ENCODE results near the gene PANK3.

PANK3 gene

DNA sequence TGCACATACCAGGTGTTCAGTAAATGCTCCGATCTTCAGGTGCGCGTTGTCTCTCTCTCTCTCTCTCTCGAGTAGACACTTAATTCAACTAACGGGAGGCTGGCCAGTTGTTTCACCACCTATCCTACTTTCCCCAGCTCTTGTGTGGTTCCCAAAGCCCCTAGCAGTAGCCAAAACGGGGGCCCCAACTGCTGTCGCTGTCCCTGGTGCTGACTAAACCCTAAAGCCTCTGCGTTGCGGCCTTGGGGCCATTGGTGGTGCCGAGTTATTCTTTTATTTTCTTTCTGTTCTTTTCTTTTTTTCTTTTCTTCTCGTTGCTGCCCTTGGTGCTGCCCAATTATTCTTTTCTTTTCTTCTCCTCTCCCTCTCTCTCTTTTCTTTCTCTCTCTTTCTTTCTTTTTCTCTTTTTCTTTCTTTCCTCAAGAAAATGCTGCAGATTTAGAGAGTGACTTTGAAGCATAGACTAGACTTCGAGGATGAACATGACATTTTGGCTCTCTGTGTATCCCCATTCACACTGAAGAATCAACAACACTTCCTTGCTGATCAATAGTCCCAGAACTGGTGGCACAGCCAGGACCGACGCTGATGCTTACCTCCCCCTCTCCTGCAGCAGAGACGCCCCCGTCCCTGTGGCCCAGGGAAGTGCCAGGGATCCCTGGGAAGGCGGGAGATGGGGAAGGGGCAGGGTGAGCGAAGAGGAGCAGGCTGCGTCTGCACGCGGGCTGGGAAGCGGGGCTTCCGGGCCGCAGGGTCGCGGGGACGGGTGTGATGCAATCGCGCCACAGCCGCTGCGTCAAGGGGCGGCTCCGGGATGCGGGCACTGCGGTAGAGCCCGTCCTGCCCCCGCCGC is 50.4 kb downstream of the PANK3 start, which contains the start of gene FBLL1:
Gene FBLL1, plus strand, starts transcription at position 785 of the 853 bp plus-strand sequence. CDS start 200 bp downstream, outside the sequence.
- Histone ChIP-seq H3K9me3 (ENCODE audit: control insufficient read depth in 2 of 2, low read length in 2 of 2) (no peaks in the 10 kb centered on the region), H3K9ac (ENCODE audit: low read length in 2 of 2) (no peak within 1 kb of the TSS), H3K27me3 (ENCODE audit: control insufficient read depth in 1 of 2, insufficient read depth in 2 of 2, low read length in 2 of 2) (peaks cover 23 to 27% of the 10 kb centered on the region in 2 donors), H3K4me3 (ENCODE audit: low read length in 2 of 2) (peak within 1 kb of the TSS; percentile 49 to 67), H3K36me3 (ENCODE audit: control insufficient read depth in 2 of 2, insufficient read depth in 2 of 2, low read length in 2 of 2) (no peaks in the 10 kb centered on the region), H3K4me1 (ENCODE audit: control insufficient read depth, insufficient read depth, low read length) (peaks cover 8% of the 10 kb centered on the region), H3K27ac (ENCODE audit: low read length) (no peak within 1 kb of the TSS)

DNA sequence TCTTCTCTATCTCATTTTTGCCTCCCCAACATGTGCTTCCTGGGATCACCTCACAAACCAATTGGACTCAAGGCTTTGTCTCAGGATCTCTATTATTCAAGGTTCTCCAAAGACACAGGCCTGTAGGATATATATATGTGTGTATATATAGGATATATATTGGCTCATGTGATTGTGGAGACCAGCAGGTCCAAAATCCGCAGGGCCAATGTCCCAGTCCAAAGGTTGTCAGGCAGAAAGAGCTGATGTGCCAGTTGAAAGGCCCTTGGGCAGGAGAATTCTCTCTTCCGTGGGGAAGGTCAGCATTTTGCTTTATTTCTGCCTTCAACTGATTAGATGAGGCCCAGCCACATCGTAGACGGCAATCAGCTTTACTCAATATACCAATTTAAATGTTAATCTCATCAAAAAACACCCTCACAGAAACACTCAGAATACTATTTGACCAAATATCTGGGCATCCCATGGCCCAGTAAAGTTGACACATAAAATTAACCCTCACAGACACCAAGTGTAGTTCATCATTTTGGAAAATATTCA is 51.3 kb downstream of the PANK3 start:
- no peaks in the 10 kb centered on the region for H3K36me3 ChIP-seq (ENCODE audit: control insufficient read depth in 2 of 2, insufficient read depth in 2 of 2, low read length in 2 of 2)
- H3K27ac ChIP-seq (ENCODE audit: low read length), result no peak overlapping the region
- peaks cover 8% of the 10 kb centered on the region for H3K4me1 ChIP-seq (ENCODE audit: control insufficient read depth, insufficient read depth, low read length)
- no peak overlapping the region for H3K4me3 ChIP-seq (ENCODE audit: low read length in 2 of 2)
- H3K9me3 ChIP-seq (ENCODE audit: control insufficient read depth in 2 of 2, low read length in 2 of 2), result no peaks in the 10 kb centered on the region
- H3K9ac ChIP-seq (ENCODE audit: low read length in 2 of 2), result no peak overlapping the region
- H3K27me3 ChIP-seq (ENCODE audit: control insufficient read depth in 1 of 2, insufficient read depth in 2 of 2, low read length in 2 of 2), result peaks cover 23 to 26% of the 10 kb centered on the region in 2 donors

DNA sequence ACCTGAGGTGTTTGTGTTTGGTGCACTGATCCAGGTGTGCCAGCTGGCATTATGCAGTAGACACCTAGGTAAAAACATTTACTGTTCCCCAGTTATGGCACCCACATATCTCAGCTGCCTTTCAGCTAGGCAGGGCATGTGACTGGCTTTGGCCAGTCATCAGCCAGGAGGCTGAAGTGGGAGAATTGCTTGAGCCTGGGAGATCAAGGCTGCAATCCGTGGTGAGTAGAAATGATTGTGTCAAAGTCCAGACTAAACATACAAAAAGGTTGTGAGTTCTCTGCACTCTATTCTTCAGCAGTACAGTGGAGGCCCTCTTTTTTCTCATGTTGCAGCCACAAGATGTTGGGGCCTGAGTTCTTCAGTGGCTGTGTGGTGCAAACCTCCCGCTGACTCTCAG is 53.3 kb downstream of the PANK3 start:
- Histone ChIP-seq H3K4me1 (ENCODE audit: control insufficient read depth, insufficient read depth, low read length) (peaks cover 8% of the 10 kb centered on the region), H3K9me3 (ENCODE audit: control insufficient read depth in 2 of 2, low read length in 2 of 2) (no peaks in the 10 kb centered on the region), H3K27me3 (ENCODE audit: control insufficient read depth in 1 of 2, insufficient read depth in 2 of 2, low read length in 2 of 2) (peaks cover 12 to 17% of the 10 kb centered on the region in 2 donors), H3K4me3 (ENCODE audit: low read length in 2 of 2) (no peak overlapping the region), H3K9ac (ENCODE audit: low read length in 2 of 2) (no peak overlapping the region), H3K36me3 (ENCODE audit: control insufficient read depth in 2 of 2, insufficient read depth in 2 of 2, low read length in 2 of 2) (no peaks in the 10 kb centered on the region), H3K27ac (ENCODE audit: low read length) (no peak overlapping the region)

DNA sequence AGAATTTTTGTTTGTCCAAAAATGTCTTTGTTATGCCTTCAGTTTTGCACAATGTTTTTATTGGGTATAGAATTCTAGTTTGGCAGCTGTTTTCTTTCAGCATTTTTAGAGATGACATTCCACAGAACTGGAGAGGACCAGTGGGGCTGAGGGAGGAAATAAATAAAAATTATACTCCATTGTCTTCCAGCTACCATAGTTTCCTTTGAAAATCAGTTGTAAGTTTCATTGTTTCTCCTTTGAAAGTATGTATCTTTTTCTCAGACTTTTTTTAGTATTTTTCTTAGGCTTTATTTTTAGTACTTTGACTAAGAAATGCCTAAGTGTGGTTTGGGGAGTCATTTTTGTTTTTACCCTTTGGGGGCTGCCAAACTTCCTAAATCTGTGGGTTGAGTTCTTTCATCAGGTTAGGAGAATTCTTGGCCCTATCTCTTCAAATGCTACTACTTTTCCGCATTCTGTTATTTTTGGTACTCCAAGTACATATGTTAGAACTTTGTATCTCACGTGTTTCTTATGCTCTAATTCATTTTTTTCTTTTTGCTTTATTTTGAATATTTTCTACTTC is 65.2 kb downstream of the PANK3 start:
- H3K36me3 ChIP-seq (ENCODE audit: control insufficient read depth in 2 of 2, insufficient read depth in 2 of 2, low read length in 2 of 2), result peaks cover 58 to 63% of the 10 kb centered on the region in 2 donors
- H3K9me3 ChIP-seq (ENCODE audit: control insufficient read depth in 2 of 2, low read length in 2 of 2), result no peaks in the 10 kb centered on the region
- no peak overlapping the region for H3K9ac ChIP-seq (ENCODE audit: low read length in 2 of 2)
- no peaks in the 10 kb centered on the region for H3K27me3 ChIP-seq (ENCODE audit: control insufficient read depth in 1 of 2, insufficient read depth in 2 of 2, low read length in 2 of 2)
- no peaks in the 10 kb centered on the region for H3K4me1 ChIP-seq (ENCODE audit: control insufficient read depth, insufficient read depth, low read length)
- H3K4me3 ChIP-seq (ENCODE audit: low read length in 2 of 2), result no peak overlapping the region
- no peak overlapping the region for H3K27ac ChIP-seq (ENCODE audit: low read length)

DNA sequence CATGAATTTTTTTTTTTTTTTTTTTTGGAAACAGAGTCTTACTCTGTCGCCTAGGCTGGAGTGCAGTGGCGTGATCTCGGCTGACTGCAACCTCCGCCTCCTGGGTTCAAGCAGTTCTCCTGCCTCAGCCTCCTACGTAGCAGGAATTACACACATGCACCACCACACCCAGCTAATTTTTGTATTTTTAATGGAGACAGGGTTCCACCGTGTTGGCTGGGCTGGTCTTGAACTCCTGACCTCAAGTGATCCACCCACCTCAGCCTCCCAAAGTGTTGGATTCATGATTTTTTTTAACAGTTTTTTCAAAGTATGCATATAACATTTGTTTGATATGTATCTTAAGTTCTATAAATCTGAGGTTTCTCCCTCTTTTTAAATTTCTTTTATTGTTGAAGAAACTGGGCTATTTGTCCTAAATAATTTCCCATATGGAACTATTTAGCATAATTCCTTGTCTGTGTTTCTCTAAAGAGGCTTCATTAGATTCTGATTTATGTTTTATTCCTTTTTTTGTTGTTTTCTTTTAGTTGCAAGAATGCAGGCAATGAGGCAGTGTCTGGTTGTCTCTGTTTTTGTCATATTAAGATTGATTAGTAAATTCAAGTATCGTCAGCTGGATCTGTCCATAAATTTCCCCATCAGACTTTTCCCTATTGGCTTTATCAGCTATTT is 76.5 kb downstream of the PANK3 start:
- no peaks in the 10 kb centered on the region for H3K27me3 ChIP-seq (ENCODE audit: control insufficient read depth in 1 of 2, insufficient read depth in 2 of 2, low read length in 2 of 2)
- no peak overlapping the region for H3K27ac ChIP-seq (ENCODE audit: low read length)
- no peaks in the 10 kb centered on the region for H3K4me1 ChIP-seq (ENCODE audit: control insufficient read depth, insufficient read depth, low read length)
- H3K9me3 ChIP-seq (ENCODE audit: control insufficient read depth in 2 of 2, low read length in 2 of 2), result no peaks in the 10 kb centered on the region
- H3K36me3 ChIP-seq (ENCODE audit: control insufficient read depth in 2 of 2, insufficient read depth in 2 of 2, low read length in 2 of 2), result peaks cover 21 to 36% of the 10 kb centered on the region in 2 donors
- H3K4me3 ChIP-seq (ENCODE audit: low read length in 2 of 2), result no peak overlapping the region
- no peak overlapping the region for H3K9ac ChIP-seq (ENCODE audit: low read length in 2 of 2)

All from stomach smooth muscle (tissue), 2 donors.